GM12878 (cell line): ENCODE data around the gene ADK. TPM values are rescaled to one million over a fixed set of nuclear protein-coding genes. Genes with fewer than 3 reads are reported as not detected.

Source experiments
- ATAC-seq: fragments of 200-7000 bp; cut with Tn5 transposase; 3 replicates; pipeline ENCODE4 v1.9.1; 2020; ENCODE audit warnings: mild to moderate bottlenecking, moderate library complexity
- BruUV-seq: library from RNA; stranded (reverse); fragments of 400-500 nt; replicated peaks from 2 replicates; lab custom pipeline; 2021; lab: Mats Ljungman, UMichigan
- CTCF ChIA-PET: fragments of 300-600 bp; sonication (Branson Sonifier 250); formaldehyde crosslinking; extraction: SDS; loops from one replicate; lab custom pipeline; 2021; ENCODE audit warnings: inconsistent platforms; lab: Yijun Ruan, JAX
- POLR2A ChIA-PET: fragments of 350-600 bp; formaldehyde crosslinking; extraction: SDS; loops from one replicate; lab custom pipeline; 2021; ENCODE audit warnings: inconsistent platforms; lab: Charles Lee
- RAD21 ChIA-PET: fragments of 300-600 bp; sonication (Branson Sonifier 250); formaldehyde crosslinking; loops from one replicate; lab custom pipeline; 2023; ENCODE audit warnings: antibody characterized with exemption; ENCODE audit not compliant: unreplicated experiment; lab: Charles Lee
- SMC1A ChIA-PET: fragments of 300-600 bp; sonication (Branson Sonifier 250); formaldehyde crosslinking; loops from one replicate; lab custom pipeline; 2023; ENCODE audit not compliant: unreplicated experiment, uncharacterized antibody; lab: Charles Lee
- DNase-seq: peaks from one replicate; pipeline ENCODE4 v3.0.0-alpha.2; 2011; ENCODE audit warnings: low read depth, low spot score
- FAIRE-seq: peaks from 3 replicates; lab custom pipeline; 2011; peaks lifted over from hg19 to GRCh38; lab: Jason Lieb, UNC
- H2AFZ ChIP-seq: 2 replicates; pipeline ENCODE4 v1.6.0; 2011; ENCODE audit warnings: low read depth, low read length, control low read depth; ENCODE audit not compliant: control insufficient read depth
- H3K27ac ChIP-seq: 2 replicates; pipeline ENCODE4 v1.5.1; 2011; ENCODE audit warnings: control low read depth; ENCODE audit not compliant: control insufficient read depth, insufficient read depth
- H3K27me3 ChIP-seq, 2 experiments: replicated peaks in 1 of 2; 2 replicates each; pipeline versions ENCODE4 v1.6.0 to v1.6.1; 2011; ENCODE audit warnings: low read length in 1 of 2; ENCODE audit not compliant: control insufficient read depth in 2 of 2, insufficient read depth in 2 of 2
- H3K36me3 ChIP-seq, 2 experiments: 2 replicates each; pipeline ENCODE4 v1.5.1; 2011; ENCODE audit warnings: low read length in 1 of 2; ENCODE audit not compliant: control insufficient read depth in 2 of 2, insufficient read depth in 2 of 2
- H3K4me1 ChIP-seq: 2 replicates; pipeline ENCODE4 v1.6.1; 2011; ENCODE audit warnings: mild to moderate bottlenecking, low read length, moderate library complexity, mixed read lengths; ENCODE audit not compliant: control insufficient read depth, insufficient read depth
- H3K4me2 ChIP-seq: 2 replicates; pipeline ENCODE4 v1.6.0; 2011; ENCODE audit warnings: control low read depth; ENCODE audit not compliant: control insufficient read depth, insufficient read depth
- H3K4me3 ChIP-seq: fragments of 200-600 bp; sonication (generic); 2 replicates; pipeline ENCODE4 v1.5.1; 2016
- H3K79me2 ChIP-seq: 2 replicates; pipeline ENCODE4 v1.6.0; 2011; ENCODE audit warnings: low read length; ENCODE audit not compliant: control insufficient read depth, insufficient read depth
- H3K9ac ChIP-seq: 2 replicates; pipeline ENCODE4 v1.8.0; 2011; ENCODE audit warnings: low read length, control low read depth, mixed read lengths; ENCODE audit not compliant: control insufficient read depth, insufficient read depth
- H3K9me3 ChIP-seq: replicated peaks from 3 replicates; pipeline ENCODE4 v1.5.1; 2011; ENCODE audit warnings: mild to moderate bottlenecking, low read length; ENCODE audit not compliant: control insufficient read depth, insufficient read depth
- H4K20me1 ChIP-seq: 2 replicates; pipeline ENCODE4 v1.6.0; 2011; ENCODE audit not compliant: control insufficient read depth, insufficient read depth
- CREM ChIP-seq: IDR thresholded peaks from 2 replicates; pipeline ENCODE4 v1.6.1; 2014; ENCODE audit warnings: antibody characterized with exemption, low read depth
- IKZF1 ChIP-seq: fragments of 450-650 bp; conservative IDR thresholded peaks from 2 replicates; pipeline ENCODE4 v1.6.1; 2017; ENCODE audit warnings: antibody characterized with exemption, mild to moderate bottlenecking
- IRF4 ChIP-seq: IDR thresholded peaks from 2 replicates; pipeline ENCODE4 v1.6.1; 2011; ENCODE audit warnings: low read depth, low read length
- KAT2A ChIP-seq: conservative IDR thresholded peaks from 2 replicates; pipeline ENCODE4 v1.6.1; 2011; ENCODE audit warnings: low read depth, low read length; ENCODE audit not compliant: control insufficient read depth
- KLF5 ChIP-seq: fragments of 450-650 bp; IDR thresholded peaks from 2 replicates; pipeline ENCODE4 v1.6.1; 2014; ENCODE audit warnings: mild to moderate bottlenecking; ENCODE audit not compliant: partially characterized antibody
- MTA3 ChIP-seq: IDR thresholded peaks from 2 replicates; pipeline ENCODE4 v1.6.1; 2012; ENCODE audit warnings: low read length, inconsistent platforms, borderline replicate concordance
- MXI1 ChIP-seq: fragments of 150-350 bp; IDR thresholded peaks from 2 replicates; pipeline ENCODE4 v1.6.1; 2011; ENCODE audit warnings: low read depth, mild to moderate bottlenecking, inconsistent platforms, low read length, improper control_type of control experiment
- NFIC ChIP-seq: IDR thresholded peaks from 2 replicates; pipeline ENCODE4 v1.6.1; 2012; ENCODE audit warnings: low read depth, mild to moderate bottlenecking, inconsistent platforms, low read length, moderate library complexity
- PAX8 ChIP-seq: fragments of 450-650 bp; IDR thresholded peaks from 2 replicates; pipeline ENCODE4 v1.6.1; 2017; ENCODE audit warnings: mild to moderate bottlenecking, moderate library complexity
- SIN3A ChIP-seq: IDR thresholded peaks from 2 replicates; pipeline ENCODE4 v1.6.1; 2012; ENCODE audit warnings: low read depth, low read length, improper control_type of control experiment
- SMAD1 ChIP-seq: fragments of 450-650 bp; IDR thresholded peaks from 2 replicates; pipeline ENCODE4 v1.6.1; 2018; ENCODE audit warnings: mild to moderate bottlenecking, low read depth; ENCODE audit not compliant: partially characterized antibody
- SMARCA5 ChIP-seq: fragments of 450-650 bp; IDR thresholded peaks from 2 replicates; pipeline ENCODE4 v1.6.1; 2017; ENCODE audit warnings: mild to moderate bottlenecking
- SREBF1 ChIP-seq: IDR thresholded peaks from 2 replicates; pipeline ENCODE4 v1.6.1; 2012; ENCODE audit warnings: mild to moderate bottlenecking, low read length
- ZNF622 ChIP-seq: fragments of 450-650 bp; IDR thresholded peaks from 2 replicates; pipeline ENCODE4 v1.6.1; 2017; ENCODE audit warnings: mild to moderate bottlenecking, inconsistent platforms
- WGBS: methylation state at CpG from one replicate; pipeline ENCODE4 v1.1.6; 2016; ENCODE audit warnings: low lambda C conversion rate; ENCODE audit not compliant: insufficient replicate concordance, insufficient coverage; ENCODE audit errors: missing lambda C conversion rate; 5-methylcytosine and 5-hydroxymethylcytosine counted together
- in situ Hi-C: fragments of 300-500 bp; cut with MboI; formaldehyde crosslinking; loops from 9 replicates; pipeline ENCODE4 v1.14.3; 2018; ENCODE audit warnings: mixed read lengths
- intact Hi-C: fragments of 100-400 bp; cut with micrococcal nuclease; formaldehyde crosslinking; loops from one replicate; pipeline ENCODE4 v1.14.2; 2022; ENCODE audit not compliant: unreplicated experiment
- polyA plus RNA-seq, 11 experiments: library from polyadenylated mRNA; depleted of rRNA in 4 of 11; unstranded in 6 of 11; stranded (reverse) in 5 of 11; fragments of >200 nt; fragmentation: Nextera tagmentation in 4 of 11; fragmentation: Illumina TruSeq in 1 of 11; extraction: Ambion mirVana in 4 of 11; extraction: Trizol in 1 of 11; gene quantifications; 1 replicate in 1 of 11; 2 replicates in 10 of 11; pipeline versions ENCODE4 v1.2.1 to v1.2.3, GENCODE V29; 2011 to 2016; ENCODE audit warnings: inconsistent platforms in 2 of 11, missing spikeins in 2 of 11, low read depth in 1 of 11
- total RNA-seq, 4 experiments: library from RNA; depleted of rRNA in 3 of 4; stranded (reverse); fragments of >200 nt in 3 of 4; fragmentation: Illumina TruSeq in 1 of 4; extraction: Trizol in 1 of 4; gene quantifications; 2 replicates each; pipeline versions ENCODE4 v1.2.1 to v1.2.3, GENCODE V29; 2013 to 2021
- TF ChIP-seq, protein P1 (sequence below): IDR thresholded peaks from 2 replicates; pipeline ENCODE4 v1.6.1; 2011; ENCODE audit warnings: low read depth, low read length, improper control_type of control experiment, borderline replicate concordance
- TF ChIP-seq, protein P2 (sequence below): IDR thresholded peaks from 2 replicates; pipeline ENCODE4 v1.6.1; 2011; ENCODE audit warnings: mild to moderate bottlenecking, low read depth, low read length, moderate library complexity; ENCODE audit not compliant: insufficient replicate concordance

Gene ADK
- total and polyA plus RNA-seq, 10 of the 15 experiments (the other 5 are each of a cell fraction or from before 2014, with no cell fraction given), result 42.0 to 151 (median 81.6) TPM

DNA sequence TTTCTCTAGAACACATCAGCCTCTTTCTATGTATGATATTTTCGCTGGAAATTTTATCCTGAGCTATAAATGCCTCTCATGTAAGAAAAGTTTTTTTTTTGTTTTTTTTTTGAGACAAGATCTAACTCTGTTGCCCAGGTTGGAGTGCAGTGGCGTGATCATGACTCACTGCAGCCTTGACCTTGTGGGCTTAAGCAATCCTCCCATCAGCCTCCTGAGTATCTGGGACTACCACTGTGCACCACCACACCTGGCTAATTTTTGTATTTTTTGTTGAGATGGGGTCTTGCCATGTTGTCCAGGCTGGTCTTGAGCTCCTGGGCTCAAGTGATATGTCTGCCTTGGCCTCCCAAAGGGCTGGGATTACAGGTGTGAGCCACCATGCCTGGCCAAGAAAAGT, 80.4 kb downstream of the ADK start:
- no TSS peak for BruUV-seq
- no peak overlapping the region for H2AFZ ChIP-seq
- POLR2A ChIA-PET, result interaction anchor here (0.6 kb wide), 1 partner anchor 16 kb away, joined by 3 read pairs; no protein-coding TSS in a partner anchor
- H4K20me1 ChIP-seq, result no peaks in the 10 kb centered on the region; the same call in 1 of the 2 replicates
- no peak overlapping the region for H3K9ac ChIP-seq
- no peak overlapping the region for H3K4me2 ChIP-seq
- H3K9me3 ChIP-seq, result no peaks in the 10 kb centered on the region
- WGBS, result 100% methylated on average over 2 of the region's 2 CpGs
- no peak for DNase-seq
- peaks cover 5% of the 10 kb centered on the region; the same call in 1 of the 2 replicates for H3K4me1 ChIP-seq
- intact Hi-C loops, result loop anchor here (5.0 kb wide), 2 partner anchors 114 to 344 kb away; no protein-coding TSS in a partner anchor
- FAIRE-seq, result no peak
- in situ Hi-C loops, result loop anchor here (10.0 kb wide), 1 partner anchor 347 kb away; no protein-coding TSS in a partner anchor
- H3K36me3 ChIP-seq, result no peaks in the 10 kb centered on the region
- no peaks in the 10 kb centered on the region; the same call in none of the 2 replicates for H3K79me2 ChIP-seq
- TF ChIP-seq SMARCA5 (no peak), MXI1 (no peak), SIN3A (no peak), KAT2A (no peak), CREM (no peak), KLF5 (no peak), SMAD1 (no peak), SREBF1 (no peak), IRF4 (no peak), ZNF622 (no peak), PAX8 (no peak), MTA3 (no peak), NFIC (no peak), IKZF1 (no peak)
- TF ChIP-seq, protein P1, sequence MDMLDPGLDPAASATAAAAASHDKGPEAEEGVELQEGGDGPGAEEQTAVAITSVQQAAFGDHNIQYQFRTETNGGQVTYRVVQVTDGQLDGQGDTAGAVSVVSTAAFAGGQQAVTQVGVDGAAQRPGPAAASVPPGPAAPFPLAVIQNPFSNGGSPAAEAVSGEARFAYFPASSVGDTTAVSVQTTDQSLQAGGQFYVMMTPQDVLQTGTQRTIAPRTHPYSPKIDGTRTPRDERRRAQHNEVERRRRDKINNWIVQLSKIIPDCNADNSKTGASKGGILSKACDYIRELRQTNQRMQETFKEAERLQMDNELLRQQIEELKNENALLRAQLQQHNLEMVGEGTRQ, result no peak
- TF ChIP-seq, protein P2, sequence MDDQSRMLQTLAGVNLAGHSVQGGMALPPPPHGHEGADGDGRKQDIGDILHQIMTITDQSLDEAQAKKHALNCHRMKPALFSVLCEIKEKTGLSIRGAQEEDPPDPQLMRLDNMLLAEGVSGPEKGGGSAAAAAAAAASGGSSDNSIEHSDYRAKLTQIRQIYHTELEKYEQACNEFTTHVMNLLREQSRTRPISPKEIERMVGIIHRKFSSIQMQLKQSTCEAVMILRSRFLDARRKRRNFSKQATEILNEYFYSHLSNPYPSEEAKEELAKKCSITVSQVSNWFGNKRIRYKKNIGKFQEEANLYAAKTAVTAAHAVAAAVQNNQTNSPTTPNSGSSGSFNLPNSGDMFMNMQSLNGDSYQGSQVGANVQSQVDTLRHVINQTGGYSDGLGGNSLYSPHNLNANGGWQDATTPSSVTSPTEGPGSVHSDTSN, result no peak
- H3K4me3 ChIP-seq, result no peak overlapping the region
- no peak overlapping the region for H3K27ac ChIP-seq
- RAD21 ChIA-PET, result interaction anchor here (1.0 to 1.4 kb wide), 3 partner anchors 18 to 344 kb away, joined by 3 to 4 read pairs (median 3); no protein-coding TSS in a partner anchor
- H3K27me3 ChIP-seq, result no peaks in the 10 kb centered on the region
- ATAC-seq, result no peak
- SMC1A ChIA-PET, result interaction anchor here (0.7 to 1.2 kb wide), 2 partner anchors 13 to 101 kb away, joined by 3 read pairs; no protein-coding TSS in a partner anchor
- CTCF ChIA-PET, result interaction anchor here (0.7 to 1.2 kb wide), 4 partner anchors 13 to 139 kb away, joined by 3 to 5 read pairs (median 4); no protein-coding TSS in a partner anchor
